Smooth muscle cell of the pulmonary artery (primary cell): Measurements from ENCODE around the gene MRPL16. TPM values are rescaled to one million over a fixed set of nuclear protein-coding genes. Genes with fewer than 3 reads are reported as not detected.

Experiments
- total RNA-seq: library from RNA; depleted of rRNA; stranded (reverse); fragments of >200 nt; gene quantifications from 2 replicates; pipeline ENCODE4 v1.2.3, GENCODE V29; 2014

The MRPL16 gene
- 25.7 and 26.9 TPM in 2 replicates for total RNA-seq

GRCh38 chr11:59810189-59810910 lies at the start of gene MRPL16:
TSS of gene MRPL16 (minus strand) at chr11:59810778. CDS start at chr11:59810658, 120 bp downstream.

GRCh38 chr11:59845399-59845798 lies 34.8 kb upstream of the MRPL16 start, which contains the start of gene CBLIF:
TSS of gene CBLIF (minus strand) at chr11:59845499. CDS start at chr11:59845453, 46 bp downstream.

Other genes starting within 250 kb of the MRPL16 start
- 43.5 and 49.1 TPM in 2 replicates for gene OSBP, start 195.0 kb downstream of the MRPL16 start, total RNA-seq
- gene PATL1, start 141.7 kb downstream of the MRPL16 start, total RNA-seq, result 9.9 and 13.8 TPM in 2 replicates
- gene OR10V1, start 96.9 kb downstream of the MRPL16 start, total RNA-seq, result not detected in 2 replicates
- gene STX3, start 55.4 kb downstream of the MRPL16 start, total RNA-seq, result 11.5 and 20.2 TPM in 2 replicates
- not detected in 2 replicates for gene CBLIF, start 34.7 kb upstream of the MRPL16 start, total RNA-seq
- gene TCN1, start 55.7 kb upstream of the MRPL16 start, total RNA-seq, result not detected in 2 replicates
- not detected in 2 replicates for gene OOSP3, start 68.0 kb upstream of the MRPL16 start, total RNA-seq
- gene OOSP1, start 127.7 kb upstream of the MRPL16 start, total RNA-seq, result not detected in 2 replicates
- gene OOSP4A, start 153.3 kb upstream of the MRPL16 start, total RNA-seq, result not detected in 2 replicates
- not detected in 2 replicates for gene OOSP4B, start 206.4 kb upstream of the MRPL16 start, total RNA-seq
- not detected in 2 replicates for gene OOSP2, start 229.6 kb upstream of the MRPL16 start, total RNA-seq
- gene MS4A3, start 245.9 kb upstream of the MRPL16 start, total RNA-seq, result not detected in 2 replicates